K562 (cell line): Measurements from ENCODE around the gene SLC5A6. TPM values are rescaled to one million over a fixed set of nuclear protein-coding genes. Genes with fewer than 3 reads are reported as not detected.

Source experiments
- E2F1 ChIP-seq: sonication (generic); formaldehyde crosslinking; IDR thresholded peaks from 2 replicates; pipeline ENCODE4 v1.8.1; 2023; ENCODE audit warnings: mild to moderate bottlenecking, missing genetic modification reagents, moderate library complexity
- RBM15 ChIP-seq: fragments of 200-400 bp; formaldehyde crosslinking; IDR thresholded peaks from 2 replicates; pipeline ENCODE4 v1.6.1; 2018; ENCODE audit warnings: mild to moderate bottlenecking, low read length, moderate library complexity; ENCODE audit not compliant: insufficient read depth
- SMAD1 ChIP-seq: fragments of 150-350 bp; IDR thresholded peaks from 2 replicates; pipeline ENCODE4 v1.6.1; 2014; ENCODE audit warnings: low read length, low read depth; ENCODE audit not compliant: partially characterized antibody
- STAT5A ChIP-seq: IDR thresholded peaks from 2 replicates; pipeline ENCODE4 v1.6.1; 2012; ENCODE audit warnings: low read length, inconsistent platforms, borderline replicate concordance
- polyA plus RNA-seq, 8 experiments: library from polyadenylated mRNA; depleted of rRNA in 4 of 8; stranded (reverse) in 5 of 8; unstranded in 3 of 8; fragments of >200 nt; fragmentation: Nextera tagmentation in 2 of 8; fragmentation: Illumina TruSeq in 1 of 8; extraction: Ambion mirVana in 2 of 8; extraction: Trizol in 1 of 8; gene quantifications; 2 replicates each; pipeline versions ENCODE4 v1.2.1 to v1.2.3, GENCODE V29; 2011 to 2014; ENCODE audit warnings: inconsistent platforms in 1 of 8, missing spikeins in 1 of 8
- total RNA-seq, 7 experiments: library from RNA; depleted of rRNA in 6 of 7; stranded (reverse); fragments of >200 nt in 6 of 7; fragmentation: Illumina TruSeq in 2 of 7; extraction: Trizol in 2 of 7; gene quantifications; 2 replicates each; pipeline versions ENCODE4 v1.2.1 to v1.2.3, GENCODE V29; 2011 to 2021; ENCODE audit warnings: low replicate concordance in 1 of 7
- TF ChIP-seq, protein P1 (sequence below), 2 experiments: fragments of 450-650 bp; IDR thresholded peaks; 2 replicates each; pipeline ENCODE4 v1.6.1; 2016; ENCODE audit warnings: mild to moderate bottlenecking in 2 of 2, borderline replicate concordance in 1 of 2, low read depth in 1 of 2, moderate library complexity in 1 of 2
- TF ChIP-seq, protein P2 (sequence below): sonication (generic); formaldehyde crosslinking; IDR thresholded peaks from 2 replicates; pipeline ENCODE4 v1.8.1; 2023; ENCODE audit warnings: mild to moderate bottlenecking, missing genetic modification reagents
- TF ChIP-seq, protein P3 (sequence below): fragments of 450-650 bp; formaldehyde crosslinking; conservative IDR thresholded peaks from 2 replicates; pipeline ENCODE4 v1.4.0; 2022; ENCODE audit warnings: mild to moderate bottlenecking, missing genetic modification characterization
- TF ChIP-seq, protein P4 (sequence below), 2 experiments: fragments of 450-650 bp; IDR thresholded peaks; 2 replicates each; pipeline ENCODE4 v1.6.1; 2018; ENCODE audit warnings: mild to moderate bottlenecking in 2 of 2, low read depth in 1 of 2; ENCODE audit not compliant: partially characterized antibody in 2 of 2

Gene SLC5A6
- total and polyA plus RNA-seq, 9 of the 15 experiments (the other 6 are each of a cell fraction or from before 2014, with no cell fraction given) = 32.6 to 137 (median 107) TPM

DNA sequence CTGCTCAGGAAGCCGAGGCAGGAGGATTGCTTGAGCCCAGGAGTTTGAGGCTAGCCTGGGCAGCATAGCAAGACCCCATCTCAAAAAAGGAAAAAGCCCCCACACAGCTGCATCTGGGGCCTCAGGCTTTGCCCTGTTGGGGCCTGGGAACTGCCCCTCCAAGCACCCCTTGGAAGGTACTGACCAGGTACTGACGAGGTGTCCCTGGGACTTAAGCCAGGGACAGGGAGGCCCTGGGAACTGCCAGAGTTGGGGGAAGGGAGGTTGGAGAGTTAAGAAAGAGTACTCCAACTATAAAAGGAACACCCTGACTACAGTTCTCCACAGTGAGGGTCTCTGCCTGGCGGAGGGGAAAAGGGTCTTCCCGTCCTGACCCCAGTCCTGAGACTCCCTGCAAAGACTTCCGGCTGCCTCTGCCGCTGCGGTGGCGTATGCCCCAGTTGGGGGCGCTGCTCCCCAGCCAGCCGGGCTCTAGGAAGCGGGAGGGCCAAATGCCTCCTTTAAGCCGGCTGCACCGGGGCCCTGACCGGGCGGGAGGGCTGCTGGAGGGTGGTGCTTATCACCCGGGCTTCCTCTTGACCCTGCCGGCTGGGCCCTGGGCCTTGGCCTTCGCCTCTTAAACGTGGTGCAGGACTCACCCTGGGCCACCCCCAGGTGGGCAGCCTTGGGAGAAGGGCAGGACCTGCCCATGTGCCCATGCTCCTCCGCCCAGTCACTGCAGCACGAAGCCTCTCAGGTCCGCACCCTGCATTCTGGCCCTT is 38.0 kb upstream of the SLC5A6 start (continued):
- TF ChIP-seq, protein P1, sequence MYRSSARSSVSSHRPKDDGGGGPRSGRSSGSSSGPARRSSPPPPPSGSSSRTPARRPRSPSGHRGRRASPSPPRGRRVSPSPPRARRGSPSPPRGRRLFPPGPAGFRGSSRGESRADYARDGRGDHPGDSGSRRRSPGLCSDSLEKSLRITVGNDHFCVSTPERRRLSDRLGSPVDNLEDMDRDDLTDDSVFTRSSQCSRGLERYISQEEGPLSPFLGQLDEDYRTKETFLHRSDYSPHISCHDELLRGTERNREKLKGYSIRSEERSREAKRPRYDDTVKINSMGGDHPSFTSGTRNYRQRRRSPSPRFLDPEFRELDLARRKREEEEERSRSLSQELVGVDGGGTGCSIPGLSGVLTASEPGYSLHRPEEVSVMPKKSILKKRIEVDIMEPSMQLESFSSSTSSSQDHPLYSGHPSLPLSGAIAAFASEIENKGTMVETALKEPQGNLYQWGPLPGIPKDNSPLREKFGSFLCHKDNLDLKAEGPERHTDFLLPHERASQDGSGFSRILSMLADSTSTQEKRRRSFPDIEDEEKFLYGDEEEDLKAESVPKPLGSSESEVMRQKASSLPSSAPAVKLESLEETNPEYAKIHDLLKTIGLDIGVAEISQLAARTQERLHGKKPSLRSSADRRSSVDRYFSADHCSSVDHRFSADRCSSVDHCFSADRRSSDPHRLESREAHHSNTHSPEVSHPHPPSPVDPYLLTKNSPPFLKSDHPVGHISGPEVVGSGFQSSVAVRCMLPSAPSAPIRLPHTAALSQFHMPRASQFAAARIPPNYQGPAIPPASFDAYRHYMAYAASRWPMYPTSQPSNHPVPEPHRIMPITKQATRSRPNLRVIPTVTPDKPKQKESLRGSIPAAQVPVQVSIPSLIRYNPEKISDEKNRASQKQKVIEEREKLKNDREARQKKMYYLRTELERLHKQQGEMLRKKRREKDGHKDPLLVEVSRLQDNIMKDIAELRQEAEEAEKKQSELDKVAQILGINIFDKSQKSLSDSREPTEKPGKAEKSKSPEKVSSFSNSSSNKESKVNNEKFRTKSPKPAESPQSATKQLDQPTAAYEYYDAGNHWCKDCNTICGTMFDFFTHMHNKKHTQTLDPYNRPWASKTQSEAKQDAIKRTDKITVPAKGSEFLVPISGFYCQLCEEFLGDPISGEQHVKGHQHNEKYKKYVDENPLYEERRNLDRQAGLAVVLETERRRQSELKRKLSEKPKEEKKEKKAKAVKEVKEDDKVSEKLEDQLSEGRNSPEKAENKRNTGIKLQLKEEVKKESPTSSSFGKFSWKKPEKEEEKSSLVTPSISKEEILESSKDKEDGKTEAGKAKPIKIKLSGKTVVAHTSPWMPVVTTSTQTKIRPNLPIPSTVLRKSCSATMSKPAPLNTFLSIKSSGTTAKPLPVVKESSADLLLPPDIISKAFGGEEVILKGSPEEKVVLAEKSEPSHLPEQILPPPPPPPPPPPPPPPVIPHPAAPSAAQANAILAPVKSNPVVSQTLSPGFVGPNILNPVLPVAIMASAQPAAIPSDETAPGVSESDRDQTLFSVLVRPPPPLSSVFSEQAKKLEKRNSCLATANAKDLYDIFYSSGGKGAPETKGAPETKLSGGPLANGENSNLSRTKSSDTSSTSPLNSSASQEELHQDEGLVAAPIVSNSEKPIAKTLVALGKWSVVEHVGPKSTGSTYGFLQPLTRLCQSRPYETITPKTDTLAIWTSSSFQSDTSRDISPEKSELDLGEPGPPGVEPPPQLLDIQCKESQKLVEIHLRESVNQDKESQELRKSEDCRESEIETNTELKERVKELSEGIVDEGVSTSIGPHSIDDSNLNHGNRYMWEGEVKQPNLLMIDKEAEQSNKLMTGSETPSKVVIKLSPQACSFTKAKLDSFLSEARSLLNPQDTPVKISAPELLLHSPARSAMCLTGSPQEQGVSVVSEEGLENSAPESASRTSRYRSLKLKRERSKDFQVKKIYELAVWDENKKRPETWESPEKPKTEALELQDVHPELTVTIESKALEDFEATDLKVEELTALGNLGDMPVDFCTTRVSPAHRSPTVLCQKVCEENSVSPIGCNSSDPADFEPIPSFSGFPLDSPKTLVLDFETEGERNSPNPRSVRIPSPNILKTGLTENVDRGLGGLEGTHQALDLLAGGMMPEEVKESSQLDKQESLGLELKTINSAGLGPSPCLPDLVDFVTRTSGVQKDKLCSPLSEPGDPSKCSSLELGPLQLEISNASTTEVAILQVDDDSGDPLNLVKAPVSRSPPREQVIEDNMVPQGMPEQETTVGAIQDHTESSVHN (IDR thresholded peaks at IDR 0.05; ENCODE audit: borderline replicate concordance in 1 of 2, low read depth in 1 of 2) = no peak
- TF ChIP-seq SMAD1 (no peak), STAT5A (no peak), RBM15 (no peak), E2F1 (CRISPR knock-in tag) (no peak)
- TF ChIP-seq, protein P2, sequence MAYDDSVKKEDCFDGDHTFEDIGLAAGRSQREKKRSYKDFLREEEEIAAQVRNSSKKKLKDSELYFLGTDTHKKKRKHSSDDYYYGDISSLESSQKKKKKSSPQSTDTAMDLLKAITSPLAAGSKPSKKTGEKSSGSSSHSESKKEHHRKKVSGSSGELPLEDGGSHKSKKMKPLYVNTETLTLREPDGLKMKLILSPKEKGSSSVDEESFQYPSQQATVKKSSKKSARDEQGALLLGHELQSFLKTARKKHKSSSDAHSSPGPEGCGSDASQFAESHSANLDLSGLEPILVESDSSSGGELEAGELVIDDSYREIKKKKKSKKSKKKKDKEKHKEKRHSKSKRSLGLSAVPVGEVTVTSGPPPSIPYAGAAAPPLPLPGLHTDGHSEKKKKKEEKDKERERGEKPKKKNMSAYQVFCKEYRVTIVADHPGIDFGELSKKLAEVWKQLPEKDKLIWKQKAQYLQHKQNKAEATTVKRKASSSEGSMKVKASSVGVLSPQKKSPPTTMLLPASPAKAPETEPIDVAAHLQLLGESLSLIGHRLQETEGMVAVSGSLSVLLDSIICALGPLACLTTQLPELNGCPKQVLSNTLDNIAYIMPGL (CRISPR knock-in tag) = no peak; the same call in 1 of the 2 replicates
- TF ChIP-seq, protein P3, sequence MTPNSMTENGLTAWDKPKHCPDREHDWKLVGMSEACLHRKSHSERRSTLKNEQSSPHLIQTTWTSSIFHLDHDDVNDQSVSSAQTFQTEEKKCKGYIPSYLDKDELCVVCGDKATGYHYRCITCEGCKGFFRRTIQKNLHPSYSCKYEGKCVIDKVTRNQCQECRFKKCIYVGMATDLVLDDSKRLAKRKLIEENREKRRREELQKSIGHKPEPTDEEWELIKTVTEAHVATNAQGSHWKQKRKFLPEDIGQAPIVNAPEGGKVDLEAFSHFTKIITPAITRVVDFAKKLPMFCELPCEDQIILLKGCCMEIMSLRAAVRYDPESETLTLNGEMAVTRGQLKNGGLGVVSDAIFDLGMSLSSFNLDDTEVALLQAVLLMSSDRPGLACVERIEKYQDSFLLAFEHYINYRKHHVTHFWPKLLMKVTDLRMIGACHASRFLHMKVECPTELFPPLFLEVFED (CRISPR knock-in tag) = no peak
- TF ChIP-seq, protein P4, sequence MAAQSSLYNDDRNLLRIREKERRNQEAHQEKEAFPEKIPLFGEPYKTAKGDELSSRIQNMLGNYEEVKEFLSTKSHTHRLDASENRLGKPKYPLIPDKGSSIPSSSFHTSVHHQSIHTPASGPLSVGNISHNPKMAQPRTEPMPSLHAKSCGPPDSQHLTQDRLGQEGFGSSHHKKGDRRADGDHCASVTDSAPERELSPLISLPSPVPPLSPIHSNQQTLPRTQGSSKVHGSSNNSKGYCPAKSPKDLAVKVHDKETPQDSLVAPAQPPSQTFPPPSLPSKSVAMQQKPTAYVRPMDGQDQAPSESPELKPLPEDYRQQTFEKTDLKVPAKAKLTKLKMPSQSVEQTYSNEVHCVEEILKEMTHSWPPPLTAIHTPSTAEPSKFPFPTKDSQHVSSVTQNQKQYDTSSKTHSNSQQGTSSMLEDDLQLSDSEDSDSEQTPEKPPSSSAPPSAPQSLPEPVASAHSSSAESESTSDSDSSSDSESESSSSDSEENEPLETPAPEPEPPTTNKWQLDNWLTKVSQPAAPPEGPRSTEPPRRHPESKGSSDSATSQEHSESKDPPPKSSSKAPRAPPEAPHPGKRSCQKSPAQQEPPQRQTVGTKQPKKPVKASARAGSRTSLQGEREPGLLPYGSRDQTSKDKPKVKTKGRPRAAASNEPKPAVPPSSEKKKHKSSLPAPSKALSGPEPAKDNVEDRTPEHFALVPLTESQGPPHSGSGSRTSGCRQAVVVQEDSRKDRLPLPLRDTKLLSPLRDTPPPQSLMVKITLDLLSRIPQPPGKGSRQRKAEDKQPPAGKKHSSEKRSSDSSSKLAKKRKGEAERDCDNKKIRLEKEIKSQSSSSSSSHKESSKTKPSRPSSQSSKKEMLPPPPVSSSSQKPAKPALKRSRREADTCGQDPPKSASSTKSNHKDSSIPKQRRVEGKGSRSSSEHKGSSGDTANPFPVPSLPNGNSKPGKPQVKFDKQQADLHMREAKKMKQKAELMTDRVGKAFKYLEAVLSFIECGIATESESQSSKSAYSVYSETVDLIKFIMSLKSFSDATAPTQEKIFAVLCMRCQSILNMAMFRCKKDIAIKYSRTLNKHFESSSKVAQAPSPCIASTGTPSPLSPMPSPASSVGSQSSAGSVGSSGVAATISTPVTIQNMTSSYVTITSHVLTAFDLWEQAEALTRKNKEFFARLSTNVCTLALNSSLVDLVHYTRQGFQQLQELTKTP (IDR thresholded peaks at IDR 0.05; ENCODE audit: low read depth in 1 of 2, partially characterized antibody in 2 of 2) = no peak
